Fibroblast of skin of left biceps (primary cell): Measurements from ENCODE around the gene CNOT1.
"Not testable (repeated sequence)": the region's sequence is repeated elsewhere in the genome, so short reads cannot be mapped to it uniquely, and the experiment has no call there.

Experiments used
- DNase-seq, 2 experiments: peaks; one replicate each; pipeline ENCODE4 v3.0.0-alpha.2; 2013; ENCODE audit warnings: low read depth in 2 of 2

CNOT1 gene

DNA sequence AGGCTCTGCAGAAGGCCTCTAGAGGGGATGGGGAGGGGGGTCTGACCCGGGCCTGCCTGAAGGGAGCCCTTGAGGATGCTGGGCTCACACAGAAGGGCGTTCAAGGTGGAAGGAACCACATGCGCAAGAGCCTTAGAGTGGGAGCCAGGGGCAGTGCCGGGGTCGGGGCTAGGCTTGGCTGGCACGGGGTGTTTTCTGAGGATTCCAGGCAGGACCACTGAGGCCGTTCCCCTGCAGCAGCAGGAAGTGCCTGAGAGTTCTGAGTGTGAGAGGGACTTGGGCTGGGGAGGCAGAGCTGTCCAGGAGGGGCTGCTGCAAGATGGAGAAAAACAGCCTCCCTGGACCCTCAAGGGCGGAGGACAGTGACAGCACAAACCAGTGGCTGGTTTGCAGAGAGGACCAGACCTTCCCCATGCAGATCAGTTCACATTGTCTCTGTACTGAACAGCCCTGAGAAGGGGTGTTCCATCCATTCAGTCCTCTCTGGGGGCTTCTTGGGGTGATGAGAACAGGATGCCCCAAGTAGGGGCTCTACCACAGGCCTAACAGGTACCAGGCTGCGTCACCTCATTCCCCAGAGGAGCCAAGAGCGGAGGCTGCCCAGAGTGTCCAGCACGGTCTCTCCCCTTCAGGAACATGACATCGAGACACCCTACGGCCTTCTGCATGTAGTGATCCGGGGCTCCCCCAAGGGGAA, 126.3 kb downstream of the CNOT1 start:
- no peak for DNase-seq

DNA sequence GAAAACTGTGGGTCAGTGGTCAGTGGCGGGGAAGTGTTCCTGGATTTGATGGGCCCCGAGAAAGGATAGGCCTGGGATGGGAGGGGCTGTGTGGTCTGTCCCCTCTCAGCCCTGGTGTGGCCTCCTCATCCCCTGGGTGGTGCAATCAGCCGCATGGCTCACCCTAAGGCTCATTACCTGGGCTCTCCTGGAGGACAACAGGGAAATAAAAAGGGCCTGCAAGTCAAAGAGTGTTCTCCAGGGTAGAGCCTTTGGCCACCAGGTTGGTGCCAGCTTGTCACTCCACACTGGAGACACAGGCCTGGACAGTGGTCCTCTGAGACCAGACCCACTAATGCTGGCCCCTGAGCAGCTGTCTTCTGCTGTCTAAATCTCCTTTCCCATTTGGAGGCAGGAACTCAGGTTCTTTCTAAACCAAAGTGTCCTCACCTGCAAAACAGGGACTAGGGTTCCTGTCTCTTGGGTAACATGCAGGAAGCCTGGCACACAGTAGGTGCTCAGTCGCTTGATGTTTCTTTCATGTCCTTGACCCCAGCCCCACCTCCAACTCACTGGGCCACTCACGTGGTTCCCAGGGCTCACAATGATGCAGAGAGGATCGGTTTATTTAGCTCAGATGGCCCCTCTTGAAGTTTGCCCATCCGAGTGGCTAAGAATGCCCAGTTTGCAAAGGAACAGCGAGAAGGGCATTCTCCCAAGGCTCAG, 127.3 kb downstream of the CNOT1 start:
- DNase-seq: no peak

DNA sequence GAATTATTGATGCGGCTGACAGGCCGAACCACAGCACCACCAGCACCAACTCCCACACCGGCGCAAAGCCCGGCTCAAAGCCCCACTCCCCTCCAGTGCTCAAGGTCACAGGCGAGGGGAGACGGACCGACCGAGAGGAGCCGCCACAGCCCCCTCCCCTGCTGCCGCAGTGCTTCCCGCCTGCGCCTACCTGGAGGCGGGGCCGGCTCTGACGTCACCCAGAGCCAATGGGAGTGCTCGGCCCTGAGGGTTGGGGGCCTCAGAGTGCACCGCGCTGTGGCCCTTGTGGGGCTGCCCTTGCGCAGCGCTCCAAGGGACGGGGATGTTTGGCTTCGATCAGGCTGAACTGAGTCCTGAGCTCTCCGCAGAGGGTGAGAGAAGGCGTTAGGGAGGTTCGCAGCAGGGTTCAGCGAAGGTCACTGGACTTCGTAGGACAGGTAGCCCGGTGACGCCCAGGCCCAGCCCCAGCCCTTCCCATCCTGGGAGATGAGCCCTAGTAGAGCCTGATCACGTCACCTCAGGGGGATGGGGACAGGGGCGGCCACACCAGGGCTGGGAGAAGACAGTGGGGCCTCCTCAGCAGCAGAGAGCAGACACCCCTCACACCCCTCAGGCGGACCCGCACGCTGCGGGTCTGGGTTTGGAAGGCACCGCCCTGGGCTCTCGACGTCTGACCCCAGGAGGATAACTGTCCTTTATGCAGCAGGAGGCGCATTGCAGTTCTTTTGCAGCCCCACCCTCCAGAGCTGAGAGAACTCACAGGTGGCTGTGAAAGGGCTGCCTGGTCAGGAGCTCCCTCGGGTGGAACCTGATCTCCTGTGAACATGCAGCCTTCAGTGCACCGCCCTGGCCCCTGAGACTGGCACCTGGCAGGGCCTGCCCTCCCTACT, 128.1 kb downstream of the CNOT1 start:
- no peak for DNase-seq

DNA sequence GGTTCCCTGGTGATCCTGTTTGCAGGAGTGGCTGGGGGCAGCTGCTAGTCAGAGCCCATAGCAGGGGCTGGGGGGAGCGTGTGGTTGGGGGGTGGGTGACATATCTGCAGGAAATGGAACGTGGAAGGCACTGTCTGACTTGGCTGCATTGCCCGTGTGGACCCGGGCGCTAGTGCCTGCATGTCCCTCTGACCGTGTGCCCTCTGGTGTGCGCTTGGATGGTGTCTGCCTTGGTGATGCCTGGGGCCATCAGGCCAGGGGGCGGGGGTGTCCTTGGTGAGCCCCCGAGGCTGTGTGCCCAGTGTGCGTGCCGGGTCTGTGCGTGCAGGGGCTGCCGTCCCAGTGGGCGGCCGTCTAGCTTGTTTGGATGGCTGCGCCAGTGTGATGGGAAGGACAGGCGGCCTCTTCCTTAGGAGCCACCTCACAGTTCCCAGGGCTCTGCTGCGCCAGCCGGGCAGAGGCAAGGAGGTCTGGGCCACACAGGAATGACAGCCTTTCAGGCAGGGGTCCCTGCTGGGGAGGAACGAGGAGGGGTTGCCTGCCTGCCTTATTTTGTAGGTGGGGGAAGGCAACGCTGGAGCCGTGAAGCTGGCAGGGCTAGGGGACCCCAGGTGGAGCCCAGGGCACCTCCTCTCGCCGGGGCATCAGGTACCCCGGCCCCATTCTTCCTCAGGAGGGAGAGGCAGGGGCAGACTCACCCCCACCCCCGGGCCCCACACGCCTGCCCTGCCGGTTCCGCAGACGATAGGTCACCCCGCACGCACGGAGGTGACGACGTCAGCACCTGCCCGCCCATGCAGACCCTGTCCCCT, 129.0 kb downstream of the CNOT1 start:
- DNase-seq: no peak

DNA sequence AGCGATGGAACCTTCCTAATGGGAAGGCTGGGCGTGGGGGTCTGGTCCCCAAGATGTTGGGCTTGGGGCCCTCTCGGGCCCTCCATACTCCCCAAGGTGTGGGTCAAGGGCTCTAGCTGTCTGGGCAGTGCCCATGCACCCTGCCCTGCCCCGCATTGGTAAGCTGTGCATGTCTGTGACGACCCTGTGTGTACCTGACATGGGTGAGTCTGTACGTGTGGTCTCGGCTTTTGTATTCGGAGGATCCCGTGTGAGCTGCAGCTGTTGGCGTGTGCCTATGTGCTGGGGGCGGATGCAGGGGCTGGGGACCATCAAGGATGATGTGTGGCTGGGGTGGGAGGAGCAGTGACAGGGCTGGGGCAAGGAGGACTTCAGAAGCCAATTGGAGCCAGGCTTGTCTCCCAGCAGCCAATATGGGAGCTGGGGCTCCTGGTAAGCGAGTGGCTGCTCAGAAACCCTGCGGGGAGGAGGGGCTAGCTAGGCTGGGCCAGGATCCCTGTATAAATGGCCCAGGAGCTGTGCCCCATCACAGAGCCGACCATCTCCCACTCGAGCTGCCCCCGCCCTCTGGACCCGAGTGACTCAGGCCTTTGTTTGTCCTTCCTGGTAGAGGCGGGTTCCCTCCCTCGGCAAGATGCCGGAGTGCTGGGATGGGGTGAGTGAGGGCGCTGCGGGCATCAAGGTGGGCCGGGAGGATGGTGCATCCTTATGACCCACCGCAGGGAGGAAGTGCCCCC, 129.8 kb downstream of the CNOT1 start, which contains the start of gene NDRG4:
TSS of gene NDRG4 (plus strand) at position 529 of the 737 bp plus-strand sequence. CDS start at position 635, 106 bp downstream.
- DNase-seq: peak; percentile 60 to 62

DNA sequence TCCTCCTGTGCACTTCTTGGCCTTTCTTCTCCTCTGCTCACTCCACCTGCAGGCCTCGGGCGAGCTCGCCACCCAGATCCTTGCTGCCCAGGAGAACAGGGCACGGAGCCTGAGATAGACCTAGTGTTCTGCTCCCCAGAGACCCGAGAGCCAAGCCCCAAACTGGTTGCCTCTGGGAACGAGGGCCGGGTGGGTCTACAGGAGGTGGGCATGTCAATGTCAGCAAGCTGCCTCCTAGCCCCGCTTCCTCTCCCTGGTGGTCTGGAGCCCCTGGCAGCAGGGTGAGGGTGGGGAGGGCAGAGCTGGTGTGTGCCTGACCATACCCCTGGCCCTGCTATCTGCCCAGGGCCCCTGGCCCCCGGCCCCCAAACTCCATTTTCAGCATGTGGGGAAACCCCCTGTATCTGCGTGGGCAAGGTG, 130.5 kb downstream of the CNOT1 start:
- DNase-seq: no peak

DNA sequence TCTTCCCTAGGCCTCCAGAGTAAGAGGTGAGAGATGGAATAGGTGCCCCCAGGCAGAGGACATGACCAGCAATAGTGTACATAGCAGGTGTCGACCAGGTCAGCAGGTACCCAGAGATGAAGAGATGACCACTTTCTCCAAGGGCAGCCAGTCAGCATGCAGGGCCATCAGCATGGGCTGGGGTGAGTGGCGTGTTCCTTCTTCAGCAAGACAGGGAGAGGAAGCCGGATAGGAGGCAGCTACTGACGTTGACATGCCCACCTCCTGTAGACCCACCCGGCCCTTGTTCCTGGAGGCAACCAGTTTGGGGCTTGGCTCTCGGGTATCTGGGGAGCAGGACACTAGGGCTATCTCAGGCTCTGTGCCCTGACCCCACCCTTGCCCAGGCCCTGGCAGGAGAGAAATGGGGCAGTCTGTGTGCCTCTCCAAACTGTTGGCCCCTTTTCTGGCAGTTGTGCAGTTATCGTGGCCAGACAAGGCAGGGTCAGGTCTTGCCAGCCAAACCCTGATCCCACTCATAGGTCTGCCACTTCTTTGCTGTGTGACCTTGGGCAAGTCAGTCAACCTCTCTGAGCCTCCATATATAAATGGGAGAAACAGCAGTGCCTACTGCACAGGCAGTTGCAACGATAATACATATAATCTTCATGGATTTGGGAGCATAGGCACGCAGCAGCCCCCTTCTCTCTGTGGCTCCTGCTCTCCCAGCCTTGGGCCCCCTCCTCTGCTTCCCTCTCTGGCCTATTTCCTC, 131.1 kb downstream of the CNOT1 start:
- no peak for DNase-seq

DNA sequence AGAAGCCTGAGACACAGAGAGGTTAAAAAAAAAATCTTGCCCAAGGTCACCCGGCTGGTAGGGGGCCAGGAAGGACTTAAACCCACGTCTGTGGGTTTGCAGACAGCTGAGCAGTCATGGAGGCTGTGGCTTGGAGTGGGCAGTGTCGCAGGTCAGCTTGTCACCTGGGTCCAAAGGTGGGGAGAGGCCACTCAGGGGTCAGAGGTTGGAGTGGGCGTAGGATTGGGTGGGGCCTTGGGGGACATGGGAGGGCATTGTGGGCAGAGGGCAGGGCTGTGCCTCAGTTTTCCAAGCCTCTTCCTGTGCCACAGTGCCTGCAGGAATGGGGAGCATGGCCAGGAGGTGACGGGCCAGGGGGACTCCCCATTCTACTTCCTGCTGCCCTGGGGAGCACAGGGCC, 131.7 kb downstream of the CNOT1 start:
- no peak for DNase-seq

DNA sequence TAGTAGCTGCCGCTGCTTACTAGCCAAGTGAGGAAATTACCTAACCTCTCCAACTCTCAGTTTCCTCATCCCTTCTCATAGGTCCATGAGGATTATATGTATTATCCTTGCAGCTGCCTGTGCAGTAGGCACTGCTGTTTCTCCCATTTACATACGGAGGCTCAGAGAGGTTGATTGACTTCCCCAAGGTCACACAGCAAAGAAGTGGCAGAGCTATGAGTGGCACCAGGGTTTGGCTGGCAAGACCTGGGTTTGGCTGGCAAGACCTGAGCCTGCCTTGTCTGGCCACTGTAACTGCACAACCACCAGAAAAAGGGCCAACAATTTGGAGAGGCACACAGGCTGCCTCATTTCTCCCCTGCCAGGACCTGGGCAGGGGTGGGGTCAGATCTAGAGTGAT, 132.2 kb downstream of the CNOT1 start:
- DNase-seq: no peak

DNA sequence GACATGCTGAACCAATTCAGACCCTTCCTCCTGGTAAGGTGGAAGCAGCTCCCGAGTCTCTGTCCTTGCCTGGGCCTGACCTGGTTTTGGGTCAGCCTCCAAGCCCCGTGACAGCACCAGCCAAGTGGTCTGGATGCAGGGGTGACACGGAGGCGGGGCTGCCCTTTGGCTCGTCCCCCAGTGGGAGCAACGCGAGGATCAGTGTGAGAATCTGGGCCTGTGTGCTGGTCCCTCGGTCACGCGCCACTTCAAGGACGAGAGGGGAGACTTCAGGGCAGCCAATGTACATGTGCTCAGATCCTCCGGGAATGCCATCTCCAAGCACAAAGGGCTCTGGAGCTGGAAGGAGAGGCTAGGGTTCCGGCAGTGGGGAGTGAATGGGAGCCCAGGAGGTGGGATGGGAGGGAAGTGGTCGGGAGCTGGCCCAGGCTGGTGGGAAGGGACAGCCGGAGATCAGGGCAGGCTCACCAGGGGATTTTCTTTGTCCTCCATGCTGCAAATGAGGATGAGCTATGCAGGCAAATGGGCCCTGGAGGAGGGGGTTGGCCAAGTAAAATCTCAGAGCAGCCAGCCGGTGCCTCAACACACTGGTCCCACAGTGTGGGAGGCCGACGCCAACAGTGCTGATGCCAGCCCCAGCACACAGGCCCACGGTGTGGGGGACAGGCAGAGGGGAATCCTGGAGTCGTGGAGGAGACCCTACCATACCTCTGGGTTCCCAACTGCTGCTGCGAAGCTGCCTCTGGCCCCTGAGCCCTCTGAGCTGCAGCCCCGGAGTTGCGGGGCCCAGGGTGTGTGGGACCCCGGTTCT, 133.9 kb downstream of the CNOT1 start:
- no peak for DNase-seq

DNA sequence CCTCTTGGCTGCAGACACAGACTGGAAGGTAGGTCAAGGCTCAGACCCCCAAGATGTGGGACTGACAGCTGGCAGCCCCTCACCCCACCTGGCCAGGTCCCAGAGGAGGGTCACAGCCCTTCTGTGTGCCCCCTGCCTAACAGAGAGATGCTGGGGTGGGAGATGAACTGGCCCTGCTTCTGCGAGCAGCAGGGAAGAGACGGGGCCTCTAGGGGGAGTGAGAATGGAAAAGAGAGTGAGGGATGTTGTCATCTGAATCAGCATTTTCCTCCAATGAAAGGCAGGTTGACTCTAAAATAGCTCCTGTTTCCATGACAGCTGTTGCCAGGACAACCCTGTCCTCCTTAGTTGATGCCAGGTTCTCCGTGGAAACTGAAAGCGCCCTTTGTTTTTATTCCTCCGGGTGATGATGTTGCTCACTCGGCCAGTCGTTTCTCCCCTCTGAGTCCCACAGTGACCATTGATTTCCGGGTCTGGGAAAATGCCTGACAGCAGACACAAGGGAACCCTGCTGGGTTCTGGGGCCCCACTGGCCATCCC, 134.6 kb downstream of the CNOT1 start:
- DNase-seq: peak; percentile 74 to 76

DNA sequence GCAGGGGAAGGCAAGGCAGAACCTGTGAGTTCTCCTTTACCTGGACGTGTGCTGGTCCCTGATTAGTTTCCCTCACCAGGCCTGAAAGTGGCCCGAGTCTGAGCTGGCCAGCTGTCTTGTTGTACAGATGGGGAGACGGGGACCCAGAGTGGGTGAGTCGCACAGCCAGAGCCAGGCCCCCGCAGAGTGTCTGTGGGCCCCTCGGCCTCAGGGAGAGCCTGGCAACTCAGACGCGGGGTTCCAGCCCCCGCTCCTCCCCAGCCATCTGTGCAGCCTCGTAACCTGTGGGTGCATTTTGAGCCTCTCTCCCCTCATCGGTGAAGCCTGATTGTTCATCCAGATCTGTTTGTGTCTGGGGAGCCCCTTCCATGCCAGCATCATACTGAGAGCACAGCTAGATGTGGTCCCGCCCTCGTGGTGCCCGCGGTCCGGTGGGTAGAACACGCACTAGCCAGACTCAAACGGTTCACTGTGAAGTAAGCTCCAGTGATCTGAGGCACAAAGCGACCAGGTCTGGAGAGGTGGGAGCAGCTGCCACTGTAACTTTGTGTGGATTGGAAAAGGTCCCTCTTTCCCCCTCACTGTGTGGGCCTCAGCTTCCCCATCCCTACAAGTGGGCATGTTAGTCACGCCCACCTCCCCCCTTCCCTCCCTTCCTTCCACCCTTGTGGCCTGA, 135.7 kb downstream of the CNOT1 start:
- DNase-seq: no peak

DNA sequence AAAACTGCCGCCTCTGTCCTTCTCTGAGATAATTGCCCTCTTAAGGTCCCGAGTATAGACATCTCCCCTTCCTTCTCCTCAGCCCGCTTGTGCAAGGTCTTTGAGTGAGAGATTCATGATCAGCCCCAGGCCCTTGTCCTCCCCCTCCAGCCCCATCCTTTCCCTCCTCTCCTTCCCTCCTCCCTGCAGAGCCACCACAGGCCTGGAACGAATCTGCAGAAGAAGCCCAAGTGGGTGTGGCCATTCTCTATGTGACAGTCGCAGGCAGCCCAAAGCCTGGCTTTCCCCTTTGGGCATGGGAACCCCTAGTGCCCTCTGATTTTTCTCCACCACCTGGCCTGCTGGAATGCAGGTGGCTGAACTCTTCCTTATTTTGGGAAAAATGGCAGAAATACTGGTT, 136.9 kb downstream of the CNOT1 start:
- no peak for DNase-seq

DNA sequence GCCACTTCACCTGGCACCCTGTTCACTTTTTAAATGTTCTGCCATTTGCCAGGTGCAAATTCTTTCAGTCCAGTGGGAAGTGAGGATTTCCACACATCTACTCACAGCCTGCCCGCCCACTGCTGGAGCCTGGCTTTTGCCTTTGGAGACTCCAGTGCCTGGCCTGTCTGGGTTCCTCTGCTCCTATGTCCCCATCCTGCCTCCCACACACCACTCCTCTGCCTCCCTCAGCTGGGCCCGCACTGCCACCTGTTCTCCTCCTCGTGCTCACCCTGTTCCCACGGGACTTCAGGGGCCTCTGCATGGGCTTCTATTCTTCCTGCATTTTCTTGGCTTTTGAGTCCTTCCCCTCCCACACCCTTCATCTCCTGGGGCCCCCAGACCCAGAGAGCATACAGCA, 137.6 kb downstream of the CNOT1 start:
- DNase-seq: no peak

DNA sequence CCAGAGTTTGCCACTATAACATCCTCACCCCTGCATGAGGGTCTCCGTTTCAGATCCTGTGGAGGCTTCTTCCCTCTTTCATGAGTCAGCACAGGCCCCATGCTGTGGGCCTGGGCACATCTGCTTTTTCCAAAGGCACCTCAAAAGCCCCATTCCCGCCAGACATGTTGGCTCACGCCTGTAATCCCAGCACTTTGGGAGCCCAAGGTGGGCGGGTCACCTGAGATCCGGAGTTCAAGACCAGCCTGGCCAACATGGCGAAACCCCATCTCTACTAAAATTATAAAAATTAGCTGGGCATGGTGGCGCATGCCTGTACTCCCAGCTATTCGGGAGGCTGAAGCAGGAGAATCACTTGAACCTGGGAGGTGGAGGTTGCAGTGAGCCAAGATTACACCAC, 139.1 kb downstream of the CNOT1 start:
- DNase-seq: not testable (repeated sequence)

DNA sequence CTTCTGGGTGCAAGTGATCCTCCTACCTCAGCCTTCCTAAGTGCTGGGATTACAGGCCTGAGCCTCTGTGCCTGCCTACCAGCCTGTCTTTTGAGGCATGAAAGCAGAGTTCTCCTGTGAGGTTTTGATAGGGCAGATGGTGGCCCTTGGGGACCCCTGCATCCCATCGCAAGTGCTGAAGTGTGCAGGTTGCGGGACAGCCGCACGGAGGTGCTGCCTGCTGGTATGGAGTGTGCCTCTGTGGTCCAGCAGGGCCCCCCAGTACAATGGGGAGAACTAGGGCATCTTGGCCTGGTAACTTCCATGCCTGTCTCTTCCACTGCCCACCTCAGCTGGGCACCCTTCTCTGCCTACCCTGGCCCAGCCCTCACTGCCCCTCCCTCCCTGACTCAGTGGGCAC, 139.6 kb downstream of the CNOT1 start:
- no peak for DNase-seq

DNA sequence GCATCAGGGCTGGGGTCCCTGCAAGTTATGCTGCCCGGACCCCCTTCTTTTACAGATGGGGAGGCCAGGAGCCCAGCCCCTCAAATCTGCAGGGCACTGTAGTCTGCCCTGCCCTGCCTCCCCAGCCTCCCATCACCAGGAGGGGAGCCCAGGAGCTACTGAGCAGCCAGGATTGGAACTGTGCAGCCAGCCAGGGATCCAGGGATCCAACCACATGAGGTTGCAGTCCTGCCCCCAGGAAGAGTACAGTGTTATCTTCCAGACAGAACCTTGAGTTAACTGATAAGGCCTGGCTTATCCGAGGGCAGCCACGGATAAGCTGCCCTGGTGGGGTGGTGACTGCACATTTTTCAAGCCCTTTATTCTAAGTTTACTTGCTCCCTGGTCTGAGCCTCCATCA, 141.1 kb downstream of the CNOT1 start:
- DNase-seq: no peak
